Liver (tissue), 3 donors: ENCODE data around the gene SREK1.

Experiments used
- ATF3 ChIP-seq: IDR thresholded peaks from 2 replicates; pipeline ENCODE4 v1.6.1; 2016; ENCODE audit warnings: antibody characterized with exemption
- CTCF ChIP-seq: fragments of 150-350 bp; IDR thresholded peaks from 2 replicates; pipeline ENCODE4 v1.5.1; 2017; ENCODE audit warnings: improper control_type of control experiment, low read depth, low read length; ENCODE audit not compliant: missing input control
- EGR1 ChIP-seq, 2 donors: IDR thresholded peaks; 2 replicates each; pipeline ENCODE4 v1.6.1; 2016 to 2018; ENCODE audit warnings: antibody characterized with exemption in 2 of 2, low read depth in 2 of 2
- FOXA1 ChIP-seq: IDR thresholded peaks from 2 replicates; pipeline ENCODE4 v1.6.1; 2016; ENCODE audit warnings: antibody characterized with exemption
- GABPA ChIP-seq, 2 donors: IDR thresholded peaks in 1 of 2; conservative IDR thresholded peaks in 1 of 2; 2 replicates each; pipeline ENCODE4 v1.6.1; 2016; ENCODE audit warnings: antibody characterized with exemption in 2 of 2, mild to moderate bottlenecking in 1 of 2, moderate library complexity in 1 of 2
- JUND ChIP-seq, 2 donors: IDR thresholded peaks; 2 replicates each; pipeline ENCODE4 v1.6.1; 2016; ENCODE audit warnings: antibody characterized with exemption in 2 of 2
- MAX ChIP-seq: IDR thresholded peaks from 2 replicates; pipeline ENCODE4 v1.6.1; 2016; ENCODE audit warnings: antibody characterized with exemption
- NR2F2 ChIP-seq: IDR thresholded peaks from 2 replicates; pipeline ENCODE4 v1.6.1; 2016; ENCODE audit warnings: antibody characterized with exemption
- RAD21 ChIP-seq, 2 donors: IDR thresholded peaks; 2 replicates each; pipeline ENCODE4 v1.6.1; 2016; ENCODE audit warnings: antibody characterized with exemption in 2 of 2, mild to moderate bottlenecking in 2 of 2
- REST ChIP-seq: IDR thresholded peaks from 2 replicates; pipeline ENCODE4 v1.6.1; 2016; ENCODE audit warnings: antibody characterized with exemption, mild to moderate bottlenecking
- RXRA ChIP-seq, 2 donors: IDR thresholded peaks; 2 replicates each; pipeline ENCODE4 v1.6.1; 2017 to 2018; ENCODE audit warnings: antibody characterized with exemption in 2 of 2, mild to moderate bottlenecking in 1 of 2
- SP1 ChIP-seq: IDR thresholded peaks from 2 replicates; pipeline ENCODE4 v1.6.1; 2018; ENCODE audit warnings: antibody characterized with exemption, mild to moderate bottlenecking
- TAF1 ChIP-seq: conservative IDR thresholded peaks from 2 replicates; pipeline ENCODE4 v1.6.1; 2016; ENCODE audit warnings: antibody characterized with exemption, mild to moderate bottlenecking
- YY1 ChIP-seq: IDR thresholded peaks from 2 replicates; pipeline ENCODE4 v1.6.1; 2016; ENCODE audit warnings: antibody characterized with exemption, mild to moderate bottlenecking
- donor health status: healthy.
- donor health status: healthy.

- no peak for TF ChIP-seq CTCF
- no peak for TF ChIP-seq YY1
- TF ChIP-seq EGR1 (IDR thresholded peaks at IDR 0.05; ENCODE audit: low read depth in 2 of 2), result no peak
- TF ChIP-seq GABPA (IDR thresholded peaks at IDR 0.05 in 1 of 2, conservative IDR thresholded peaks at IDR 0.05 in 1 of 2), result no peak
- no peak for TF ChIP-seq TAF1
- TF ChIP-seq JUND (IDR thresholded peaks at IDR 0.05), result no peak
- TF ChIP-seq MAX, result no peak
- TF ChIP-seq RXRA (IDR thresholded peaks at IDR 0.05), result no peak
- TF ChIP-seq RAD21 (IDR thresholded peaks at IDR 0.05), result no peak
- TF ChIP-seq SP1, result no peak
- no peak for TF ChIP-seq REST
- TF ChIP-seq FOXA1, result no peak
- no peak for TF ChIP-seq ATF3
- no peak for TF ChIP-seq NR2F2
Measured at GRCh38 chr5:66209794-66210193, 65.7 kb downstream of the SREK1 start.
